DMS153 treated with DMSO at 0.1 percent for 48 hours (cell line): ENCODE data around the gene MCRS1.
"Not testable (repeated sequence)": the region's sequence is repeated elsewhere in the genome, so short reads cannot be mapped to it uniquely, and the experiment has no call there.

ENCODE experiments used
- DNase-seq: peaks from one replicate; lab custom pipeline; 2025; ENCODE audit not compliant: unreplicated experiment; lab: John Stamatoyannopoulos, UW

MCRS1 gene

GRCh38 chr12:49524660-49525324 is 43.1 kb downstream of the MCRS1 start:
- DNase-seq: no peak

GRCh38 chr12:49521389-49521788 is 46.6 kb downstream of the MCRS1 start:
- DNase-seq: no peak

- no peak for DNase-seq
These were observed 48.4 kb downstream of the MCRS1 start for GRCh38 chr12:49519574-49519936.

GRCh38 chr12:49518914-49519573 is 48.9 kb downstream of the MCRS1 start:
- no peak for DNase-seq

- DNase-seq: no peak
These were observed 52.7 kb downstream of the MCRS1 start for GRCh38 chr12:49515266-49515665.

- no peak for DNase-seq
These were observed 55.4 kb downstream of the MCRS1 start for GRCh38 chr12:49512546-49512945.

GRCh38 chr12:49511410-49511809 is 56.5 kb downstream of the MCRS1 start:
- DNase-seq: no peak

- not testable (repeated sequence) for DNase-seq
These were observed 58.3 kb downstream of the MCRS1 start for GRCh38 chr12:49509681-49510080.
